GM21515 (cell line): Measurements from ENCODE around the gene AFTPH.

ENCODE experiments used
- ATAC-seq: cut with Tn5 transposase; IDR thresholded peaks from one replicate; pipeline ENCODE4 v1.9.1; 2021; ENCODE audit not compliant: unreplicated experiment

AFTPH gene, protein sequence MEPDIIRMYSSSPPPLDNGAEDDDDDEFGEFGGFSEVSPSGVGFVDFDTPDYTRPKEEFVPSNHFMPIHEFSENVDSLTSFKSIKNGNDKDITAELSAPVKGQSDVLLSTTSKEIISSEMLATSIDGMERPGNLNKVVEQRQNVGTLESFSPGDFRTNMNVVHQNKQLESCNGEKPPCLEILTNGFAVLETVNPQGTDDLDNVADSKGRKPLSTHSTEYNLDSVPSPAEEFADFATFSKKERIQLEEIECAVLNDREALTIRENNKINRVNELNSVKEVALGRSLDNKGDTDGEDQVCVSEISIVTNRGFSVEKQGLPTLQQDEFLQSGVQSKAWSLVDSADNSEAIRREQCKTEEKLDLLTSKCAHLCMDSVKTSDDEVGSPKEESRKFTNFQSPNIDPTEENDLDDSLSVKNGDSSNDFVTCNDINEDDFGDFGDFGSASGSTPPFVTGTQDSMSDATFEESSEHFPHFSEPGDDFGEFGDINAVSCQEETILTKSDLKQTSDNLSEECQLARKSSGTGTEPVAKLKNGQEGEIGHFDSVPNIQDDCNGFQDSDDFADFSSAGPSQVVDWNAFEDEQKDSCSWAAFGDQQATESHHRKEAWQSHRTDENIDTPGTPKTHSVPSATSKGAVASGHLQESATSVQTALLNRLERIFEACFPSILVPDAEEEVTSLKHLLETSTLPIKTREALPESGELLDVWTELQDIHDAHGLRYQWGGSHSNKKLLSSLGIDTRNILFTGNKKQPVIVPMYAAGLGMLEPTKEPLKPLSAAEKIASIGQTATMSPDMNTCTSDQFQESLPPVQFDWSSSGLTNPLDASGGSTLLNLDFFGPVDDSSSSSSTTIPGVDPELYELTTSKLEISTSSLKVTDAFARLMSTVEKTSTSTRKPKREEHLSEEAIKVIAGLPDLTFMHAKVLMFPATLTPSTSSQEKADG

DNA sequence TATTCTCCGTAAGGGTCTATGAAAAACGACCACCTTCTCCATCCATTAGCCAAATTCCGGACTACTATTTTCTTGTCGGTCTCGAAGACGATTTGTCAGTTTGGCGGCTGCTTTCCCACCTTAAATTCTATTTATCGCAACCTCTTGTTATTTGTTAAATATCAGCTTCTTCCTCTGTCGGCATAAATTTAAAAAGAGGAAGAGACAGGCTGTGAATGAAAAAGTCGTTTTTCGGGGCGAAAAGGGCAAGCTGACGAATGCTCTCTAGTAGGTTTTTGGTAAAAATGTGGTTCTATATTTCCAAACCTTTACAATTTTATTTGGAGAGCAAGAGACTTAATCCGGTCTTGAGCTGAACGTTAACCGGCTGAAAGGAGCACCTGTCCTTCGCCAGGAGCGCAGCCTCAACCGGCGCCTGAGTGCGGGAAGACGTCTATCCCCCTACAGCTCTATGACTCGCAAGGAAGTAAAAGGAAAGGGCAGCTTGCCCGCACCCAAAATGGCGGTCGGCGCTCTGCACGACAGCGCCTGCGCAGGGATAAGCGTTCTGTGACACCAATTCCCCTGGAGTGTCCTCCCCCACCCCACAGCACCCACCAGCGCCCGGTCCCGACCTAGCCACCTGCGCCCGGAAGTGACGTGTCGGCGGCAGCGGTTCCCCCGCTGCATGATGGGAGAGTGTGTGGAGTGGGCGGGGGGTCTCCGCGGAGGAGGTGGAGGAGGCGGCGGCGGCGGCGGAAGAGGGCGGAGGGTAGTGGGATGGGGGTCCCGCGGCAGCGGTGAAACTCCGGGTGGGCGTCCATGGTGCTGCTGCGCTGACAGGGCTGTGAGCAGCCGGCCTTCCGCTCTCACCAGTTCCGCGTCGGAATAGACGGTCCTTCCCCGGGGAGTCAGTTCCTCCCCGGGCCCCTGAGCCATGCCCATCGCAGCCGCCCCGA is at the start of gene AFTPH:
Gene AFTPH (plus strand): TSS at position 663 of the 938 bp plus-strand sequence. CDS start 27,147 bp downstream, outside the sequence.
- ATAC-seq = peak; percentile 77

DNA sequence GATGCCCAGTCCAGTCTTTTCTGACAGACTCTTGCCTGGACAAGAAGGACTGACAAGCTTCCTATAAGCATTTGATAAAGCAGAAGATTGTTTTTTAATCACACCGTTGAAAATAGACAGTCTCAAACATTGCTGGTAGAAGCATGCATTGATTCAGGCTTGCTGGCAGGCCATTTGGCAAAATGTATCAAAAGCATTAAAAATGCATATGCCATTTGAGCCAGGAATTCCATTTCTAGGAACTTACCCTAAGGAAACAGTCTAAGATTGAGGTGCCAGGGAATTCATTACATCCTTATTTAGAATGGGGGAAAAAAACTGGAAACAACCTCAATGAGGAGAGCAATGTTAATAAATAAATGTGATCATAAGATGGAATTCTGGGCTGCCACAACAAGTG is 49.5 kb upstream of the AFTPH start:
- no peak for ATAC-seq

DNA sequence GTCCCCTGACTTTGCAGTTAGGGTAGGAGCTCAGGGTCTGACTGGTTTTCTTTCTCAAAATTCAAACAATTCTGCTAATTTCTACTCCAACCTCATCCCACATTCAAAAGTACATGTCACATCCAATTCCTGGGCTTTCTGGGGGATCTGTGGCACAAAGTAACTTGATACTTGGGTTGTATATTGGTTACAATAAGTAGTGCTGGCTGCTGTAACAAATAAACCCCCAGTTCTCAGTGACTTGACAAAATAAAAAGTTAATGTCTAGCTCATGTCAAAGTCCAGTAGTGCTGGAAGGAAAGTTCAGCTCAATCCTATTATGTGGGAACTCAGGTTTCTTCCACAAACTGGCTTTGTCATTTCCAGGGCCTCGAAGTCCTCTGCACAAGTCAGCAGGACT is 47.1 kb upstream of the AFTPH start:
- no peak for ATAC-seq

DNA sequence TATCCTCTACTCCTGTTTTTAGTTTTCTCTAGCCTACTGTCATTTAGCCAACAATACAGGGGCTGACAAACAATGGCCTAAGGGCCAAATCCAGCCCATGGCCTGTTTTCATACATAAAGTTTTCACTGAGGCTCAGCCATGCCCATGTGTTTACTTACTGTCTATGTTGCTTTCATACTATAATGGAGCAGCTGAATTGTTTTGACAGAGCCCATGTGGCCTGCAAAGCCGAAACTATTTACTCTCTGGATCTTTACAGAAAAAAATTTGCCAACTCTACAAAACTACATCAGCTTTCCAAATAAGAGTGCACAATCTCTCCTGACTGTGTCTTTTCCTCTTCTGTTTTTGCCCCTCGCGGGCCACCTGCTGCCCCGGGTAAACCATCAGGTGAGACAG is 46.1 kb upstream of the AFTPH start:
- ATAC-seq = no peak

DNA sequence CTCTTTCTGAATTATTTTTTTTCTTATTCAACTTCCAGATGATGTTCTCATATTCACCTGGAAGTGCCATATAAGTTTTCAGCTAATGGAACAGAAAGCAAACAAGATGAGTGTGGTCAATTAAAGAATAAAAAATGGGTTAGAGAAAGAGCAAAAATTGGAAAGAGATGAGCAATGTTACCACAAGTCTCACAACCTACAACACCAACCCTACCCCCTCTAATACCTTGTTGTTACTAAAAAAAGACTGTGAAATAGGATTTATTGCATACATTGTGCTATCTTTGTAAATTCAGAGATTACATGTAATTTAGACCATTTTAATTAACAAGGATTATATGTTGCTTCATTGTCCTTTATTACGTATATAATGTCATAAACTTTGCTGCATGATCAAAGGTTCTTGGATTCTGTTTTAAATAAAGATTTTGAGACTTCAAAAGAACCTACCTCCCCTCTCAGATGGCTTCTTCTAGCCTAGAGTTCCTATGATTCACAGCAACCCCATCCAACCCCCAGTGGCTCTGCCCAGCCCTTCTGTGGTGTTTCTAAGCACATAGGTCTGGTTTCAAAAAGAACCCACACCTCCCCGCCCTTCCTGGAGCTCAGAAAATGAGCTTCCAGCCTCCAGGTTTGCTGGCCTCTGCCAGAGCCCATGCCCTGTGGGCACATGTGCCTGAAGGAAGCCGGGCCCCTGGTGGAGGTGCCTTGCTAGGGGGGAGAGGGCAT is 45.5 kb upstream of the AFTPH start:
- no peak for ATAC-seq

DNA sequence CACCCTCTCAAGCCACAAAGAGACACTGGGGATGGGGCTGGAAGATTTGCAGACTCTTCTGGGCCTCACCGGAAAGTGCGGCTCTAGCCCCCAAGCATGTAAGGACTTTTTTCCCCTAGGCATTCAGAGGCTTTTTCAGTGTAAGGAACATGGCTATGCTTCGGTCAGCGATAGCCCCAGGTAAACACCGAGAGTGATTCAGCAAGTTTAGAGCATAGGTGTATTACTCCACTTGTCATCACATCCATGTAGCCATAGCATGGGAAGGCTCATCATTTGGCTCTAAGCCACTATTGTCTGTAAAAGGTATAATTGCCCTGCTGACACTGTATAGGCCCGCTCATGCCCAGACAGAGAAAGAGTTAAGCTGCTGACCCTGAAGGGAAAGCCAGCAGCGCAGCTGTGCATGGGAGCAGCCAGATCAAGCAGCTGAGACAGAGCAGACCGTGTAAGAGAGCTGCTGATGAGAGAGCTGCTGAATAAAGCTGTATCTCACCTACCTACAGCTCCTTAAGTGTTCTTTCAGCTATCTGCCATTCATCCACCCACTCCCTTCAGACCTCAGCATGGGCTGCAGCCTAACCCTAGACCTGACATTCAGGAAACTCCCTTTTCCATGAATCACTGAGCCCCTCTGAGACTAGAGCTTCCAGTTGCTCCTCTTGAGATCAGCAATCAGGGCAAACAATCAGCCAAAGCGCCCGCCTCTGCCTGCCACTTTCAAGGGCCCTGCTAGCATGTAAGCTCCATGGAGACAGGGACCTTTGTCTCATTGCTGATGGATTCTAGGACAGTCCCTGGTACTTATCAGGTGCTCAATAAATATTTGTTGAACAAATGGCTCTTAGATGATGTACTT is 44.6 kb upstream of the AFTPH start:
- ATAC-seq = no peak

DNA sequence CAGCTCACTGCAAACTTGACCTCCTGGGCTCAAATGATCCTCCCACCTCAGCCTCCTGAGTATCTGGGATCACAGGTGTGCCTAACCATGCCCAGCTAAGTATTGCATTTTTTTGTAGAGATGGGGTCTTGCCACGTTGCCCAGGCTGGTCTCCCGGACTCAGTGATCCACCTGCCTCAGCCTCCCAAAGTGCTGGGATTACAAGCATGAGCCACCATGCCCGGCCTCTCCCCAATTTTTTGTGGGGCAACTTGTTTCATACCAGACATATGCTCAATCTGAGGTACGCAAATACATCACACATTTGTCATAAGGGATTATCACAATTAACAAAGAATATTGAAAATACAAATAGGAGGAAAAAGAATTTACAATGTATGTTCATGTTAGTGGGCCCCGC is 42.5 kb upstream of the AFTPH start:
- ATAC-seq = no peak

DNA sequence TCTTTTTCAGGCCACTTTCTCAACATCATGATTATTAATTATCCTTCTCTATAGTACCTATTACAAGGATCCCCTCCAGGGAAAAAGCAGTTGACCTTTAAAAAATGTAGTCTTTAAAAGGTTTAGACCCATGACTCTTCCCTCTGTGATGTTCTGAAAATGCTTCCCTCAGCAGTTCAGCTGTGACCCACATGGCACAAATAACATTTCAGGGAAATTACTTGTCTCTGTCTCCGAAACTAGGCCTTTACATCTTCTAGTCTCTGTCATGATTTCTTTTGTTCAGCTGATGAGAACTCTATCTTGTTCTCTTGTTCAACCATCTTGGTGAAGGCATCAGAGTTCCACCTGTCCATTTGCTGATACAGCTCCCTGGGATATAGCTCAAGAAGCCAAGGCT is 41.9 kb upstream of the AFTPH start:
- no peak for ATAC-seq

DNA sequence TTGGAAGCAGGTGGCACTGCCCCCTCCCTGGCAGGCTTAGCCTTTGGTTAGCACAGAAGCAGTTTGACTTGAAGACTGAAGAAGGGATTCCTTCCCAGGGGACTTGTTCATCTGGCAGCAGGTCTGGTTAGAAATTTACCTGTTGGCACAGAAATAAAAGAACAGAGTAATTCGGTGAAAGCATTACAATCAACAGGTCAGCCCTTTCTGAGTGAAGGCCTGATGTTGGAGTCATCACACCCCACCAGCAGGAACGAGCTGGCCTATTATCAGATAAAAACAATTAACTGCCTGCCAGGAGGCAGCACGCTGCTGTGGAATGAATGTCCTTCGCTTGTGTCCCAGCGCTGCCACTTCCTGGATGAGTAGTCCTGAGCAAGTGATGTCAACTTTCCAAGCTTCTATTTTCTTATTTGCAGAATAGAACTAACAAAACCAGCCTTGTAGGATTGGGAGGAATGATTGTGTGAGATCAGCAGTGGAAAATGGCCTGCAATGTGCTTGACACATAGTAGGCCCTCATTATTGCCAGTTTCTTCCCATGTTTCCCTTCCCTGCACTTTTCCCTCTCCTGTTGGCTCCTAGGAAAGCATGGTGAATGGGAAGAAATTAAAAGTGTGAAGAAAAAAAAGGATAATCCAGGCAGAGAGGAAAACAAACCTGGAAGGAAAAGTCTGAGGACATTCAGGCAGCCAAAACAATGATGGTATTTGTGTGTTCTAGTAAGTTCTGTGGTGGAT is 41.2 kb upstream of the AFTPH start:
- no peak for ATAC-seq

DNA sequence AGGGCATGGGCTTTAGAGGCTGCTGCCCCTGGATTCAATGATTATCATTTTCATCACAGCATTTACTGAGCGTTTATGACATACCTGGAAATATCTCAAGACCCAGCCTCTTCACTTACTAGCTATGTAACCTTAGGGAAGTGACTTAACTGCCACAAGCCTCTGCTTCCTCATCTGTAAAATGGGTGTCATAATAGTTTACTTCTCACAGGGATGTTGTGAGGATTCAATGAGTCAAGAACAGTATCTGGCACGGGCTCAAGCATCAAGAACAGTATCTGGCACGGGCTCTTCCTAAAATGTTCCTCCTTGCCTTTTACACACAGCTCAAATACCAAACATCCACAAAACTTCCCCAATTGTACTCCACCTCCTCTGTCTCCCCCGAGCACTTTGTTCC is 38.8 kb upstream of the AFTPH start:
- no peak for ATAC-seq

DNA sequence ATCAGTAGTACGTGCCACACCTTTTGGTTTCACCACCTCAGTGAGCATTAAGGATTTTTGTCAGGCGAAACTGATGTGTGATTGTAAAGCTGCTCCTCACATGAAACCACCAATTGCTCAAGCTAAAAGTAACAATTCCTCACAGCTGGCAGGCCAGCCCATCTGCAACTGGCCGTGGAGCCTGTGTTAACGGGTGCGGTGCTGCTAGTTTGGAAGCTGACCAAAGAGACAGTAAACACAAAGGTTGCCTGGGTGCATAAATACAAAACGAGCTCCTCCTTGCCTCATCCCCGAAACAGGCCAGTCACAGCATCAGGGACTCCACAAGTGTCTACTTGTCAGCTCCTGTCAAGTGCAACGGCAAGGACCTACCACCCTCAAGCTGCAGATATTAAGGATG is 38.2 kb upstream of the AFTPH start:
- no peak for ATAC-seq

DNA sequence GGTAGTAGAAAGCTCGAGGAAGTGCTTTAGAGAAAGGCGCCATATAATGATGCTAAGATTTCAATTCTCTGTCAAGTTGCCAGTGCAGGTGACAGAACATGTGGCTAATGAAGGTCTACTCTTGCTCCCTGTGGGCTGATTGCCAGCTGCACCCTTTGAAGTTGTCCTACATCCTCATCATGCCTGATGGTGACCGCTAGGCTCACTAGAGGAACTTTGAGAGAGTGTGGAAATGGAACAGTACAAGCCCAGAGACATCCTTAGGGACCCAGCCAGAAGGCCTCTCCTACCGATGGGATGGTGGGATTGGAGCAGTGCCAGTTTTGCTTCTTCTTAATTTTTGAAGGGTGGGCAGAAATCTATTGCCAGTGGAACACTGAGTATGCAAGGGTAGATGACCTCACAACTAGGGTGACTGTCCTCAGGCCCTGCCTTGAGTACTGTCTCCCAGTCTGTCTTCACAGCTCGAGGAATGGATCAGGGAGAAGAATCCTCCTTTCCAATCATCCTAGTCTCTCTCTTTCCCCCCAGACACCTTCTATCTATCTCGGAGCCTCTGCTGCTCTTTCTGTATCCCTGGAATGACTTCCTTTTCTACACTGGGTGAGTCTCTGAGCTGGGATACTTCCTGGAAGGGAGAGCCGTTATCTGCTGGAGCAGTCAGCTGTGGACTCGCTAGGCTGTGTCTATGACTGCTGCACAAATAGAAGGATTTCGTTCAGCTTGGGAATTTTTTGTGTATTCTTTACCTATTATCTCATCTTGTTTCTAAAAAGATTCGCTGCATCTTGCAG is 36.7 kb upstream of the AFTPH start:
- no peak for ATAC-seq

DNA sequence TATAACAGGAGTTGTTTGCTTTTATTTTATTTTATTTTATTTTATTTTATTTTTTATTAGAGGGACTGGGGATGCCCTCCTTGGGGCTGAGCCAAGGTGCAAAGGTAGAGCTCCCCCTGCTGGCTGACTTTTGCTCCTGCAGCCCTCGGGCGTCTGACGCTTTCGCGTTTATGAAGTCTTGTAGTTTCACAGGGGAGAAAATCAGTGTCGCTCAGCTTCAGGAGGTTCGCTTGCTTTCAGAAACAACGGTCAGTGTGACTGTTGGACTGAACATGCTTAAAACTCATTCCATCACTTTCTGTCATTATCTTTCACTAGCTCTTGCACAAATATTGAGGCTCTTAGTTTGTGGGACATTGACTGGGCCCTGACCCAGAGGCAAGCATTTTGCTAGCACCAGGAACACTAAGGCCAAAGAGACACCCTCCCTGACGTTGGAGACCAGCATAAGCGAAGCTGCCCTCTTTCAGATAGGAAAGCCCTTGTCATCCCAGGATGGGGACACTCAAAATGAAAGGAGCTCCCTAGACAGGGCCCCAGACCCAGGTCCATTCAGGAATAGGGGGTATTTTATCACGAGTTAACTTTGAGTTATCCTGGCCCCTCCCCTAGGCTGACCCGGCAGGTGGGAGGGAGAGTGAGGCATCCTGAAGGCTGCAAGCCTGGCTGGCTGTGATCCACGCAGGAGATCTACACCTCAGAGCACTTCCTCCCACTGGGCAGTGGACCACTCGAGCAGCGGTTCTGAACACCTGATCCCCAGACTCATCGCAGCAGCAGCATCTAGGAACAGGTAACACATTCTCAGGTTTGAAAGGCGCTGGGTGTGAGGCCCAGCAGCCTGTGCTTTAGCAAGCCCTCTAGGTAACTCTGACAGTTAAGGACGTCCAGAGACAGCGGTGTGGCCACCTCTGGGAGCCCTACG is 35.8 kb upstream of the AFTPH start:
- peak; percentile 62 for ATAC-seq

DNA sequence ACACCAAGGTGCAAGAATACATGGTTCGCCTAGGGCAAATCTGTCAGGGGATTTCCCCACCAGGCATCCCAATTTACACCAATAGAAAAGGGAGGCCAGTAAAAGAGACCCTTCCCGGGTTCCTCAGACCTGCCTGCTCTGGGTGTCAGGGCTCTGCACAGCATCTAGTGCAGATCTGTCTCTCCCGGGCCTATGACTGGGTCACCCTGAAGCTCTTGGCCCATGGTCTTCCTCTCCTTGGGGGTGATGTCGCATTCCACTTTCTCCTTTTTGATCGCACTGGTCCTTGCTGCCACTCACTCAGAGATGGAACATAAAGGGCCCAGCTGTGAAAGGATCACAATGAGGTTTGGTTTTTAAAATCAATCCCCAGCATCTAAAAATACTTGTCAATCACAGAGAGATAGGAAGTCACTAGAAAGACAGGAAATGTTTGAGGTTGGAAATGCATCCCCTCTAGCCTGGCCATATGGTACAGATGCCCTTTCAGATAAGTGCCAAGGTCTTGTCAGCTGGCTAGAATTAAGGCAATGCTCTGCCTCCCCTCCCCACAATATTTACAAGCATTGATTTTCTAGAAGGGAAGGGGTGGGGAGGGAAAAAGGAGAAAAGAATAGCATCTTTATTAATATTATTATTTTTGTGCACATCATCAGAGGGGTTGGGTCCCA is 34.9 kb upstream of the AFTPH start:
- ATAC-seq = no peak

DNA sequence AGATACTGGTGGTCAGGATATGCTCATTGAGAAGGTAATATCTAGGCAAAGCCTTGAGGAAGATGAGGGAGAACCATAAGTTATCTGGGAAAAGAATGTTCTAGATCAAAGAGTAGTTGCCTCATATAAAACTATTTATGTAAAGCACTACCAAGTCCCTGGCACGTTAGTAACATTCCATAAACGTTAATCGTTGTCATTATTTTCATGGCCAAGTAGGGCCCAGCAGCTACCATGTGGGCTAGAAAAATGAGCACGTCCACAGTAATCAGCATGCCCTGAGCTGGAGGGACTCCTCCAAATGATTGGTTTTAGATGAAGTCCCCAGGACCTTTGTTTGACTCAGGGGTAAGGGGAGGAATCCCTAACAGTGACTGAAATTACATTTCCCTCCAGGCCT is 32.7 kb upstream of the AFTPH start:
- no peak for ATAC-seq

DNA sequence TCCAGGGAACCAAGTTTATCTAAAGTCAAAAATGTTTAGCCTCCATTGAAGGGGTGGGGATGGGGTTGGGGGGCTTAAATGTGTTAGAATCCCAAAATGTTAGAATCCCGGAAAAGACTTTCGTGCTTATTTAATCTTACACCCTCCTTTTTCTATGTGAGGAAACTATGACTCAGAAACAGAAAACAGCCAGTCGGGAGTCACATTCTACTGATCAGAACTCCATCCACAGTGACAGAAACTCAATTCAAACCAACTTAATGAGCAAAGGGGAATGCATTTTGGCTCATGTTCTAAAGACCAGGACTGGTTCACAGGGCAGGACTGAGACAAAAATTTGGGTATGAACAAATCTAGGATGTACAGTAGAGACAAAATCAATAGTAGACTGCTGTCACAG is 31.9 kb upstream of the AFTPH start:
- no peak for ATAC-seq
